H4 (cell line): ENCODE results near the gene MRPL27. TPM values are rescaled to one million over a fixed set of nuclear protein-coding genes. Genes with fewer than 3 reads are reported as not detected.
A peak's percentile ranks its signal among the peaks of the same experiment; 100 is the strongest.

Source experiments
- DNase-seq: peaks from one replicate; pipeline ENCODE4 v3.0.0-alpha.2; 2015; ENCODE audit warnings: low spot score
- total RNA-seq: library from RNA; depleted of rRNA; stranded (reverse); fragments of >200 nt; shearing (Covaris generic); gene quantifications from 2 replicates; pipeline ENCODE4 v1.2.3, GENCODE V29; 2014

MRPL27 gene
- total RNA-seq, 1 experiment from 2014 or later: 179 TPM

DNA sequence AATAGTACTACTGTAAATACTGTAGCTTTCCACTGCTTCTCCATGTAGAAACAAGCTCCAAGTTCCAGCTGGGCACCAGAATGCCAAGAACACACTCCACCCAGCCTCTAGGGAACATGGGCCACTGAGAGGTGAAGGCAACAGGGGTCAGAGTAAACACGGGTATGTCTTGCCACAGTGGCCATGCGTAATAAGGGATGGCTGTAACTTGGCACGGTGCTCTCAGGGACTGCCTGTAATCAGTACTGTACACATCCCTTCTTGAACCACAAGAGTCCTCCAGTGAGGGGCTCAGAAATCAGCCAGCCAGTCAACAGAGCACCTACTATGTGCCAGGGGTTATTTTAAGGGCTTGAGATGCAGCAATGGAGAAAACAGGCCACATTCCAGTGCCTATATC, 13.5 kb upstream of the MRPL27 start:
- no peak for DNase-seq

DNA sequence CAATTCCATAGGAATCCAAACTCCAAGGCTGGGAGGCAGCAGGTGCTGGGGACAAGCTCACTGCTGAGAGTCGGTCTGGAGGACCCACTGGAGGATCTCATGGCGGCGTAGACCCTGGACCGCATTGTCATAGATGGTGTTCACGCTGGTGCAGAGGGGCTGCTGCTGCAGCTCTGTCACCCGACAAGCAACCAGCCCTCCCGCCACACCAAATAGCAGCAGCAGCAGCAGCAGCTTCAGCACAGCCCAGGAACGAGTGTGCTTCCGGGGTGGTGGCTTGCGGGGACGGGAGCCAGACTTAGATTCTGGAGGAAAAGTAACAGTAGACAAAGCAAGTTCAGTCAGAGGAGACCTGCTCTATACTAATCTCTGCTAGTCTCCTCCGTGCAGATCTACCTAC, 9.9 kb upstream of the MRPL27 start:
- no peak for DNase-seq

- no peak for DNase-seq
Measured at GRCh38 chr17:50381920-50382319, 8.9 kb upstream of the MRPL27 start.

DNA sequence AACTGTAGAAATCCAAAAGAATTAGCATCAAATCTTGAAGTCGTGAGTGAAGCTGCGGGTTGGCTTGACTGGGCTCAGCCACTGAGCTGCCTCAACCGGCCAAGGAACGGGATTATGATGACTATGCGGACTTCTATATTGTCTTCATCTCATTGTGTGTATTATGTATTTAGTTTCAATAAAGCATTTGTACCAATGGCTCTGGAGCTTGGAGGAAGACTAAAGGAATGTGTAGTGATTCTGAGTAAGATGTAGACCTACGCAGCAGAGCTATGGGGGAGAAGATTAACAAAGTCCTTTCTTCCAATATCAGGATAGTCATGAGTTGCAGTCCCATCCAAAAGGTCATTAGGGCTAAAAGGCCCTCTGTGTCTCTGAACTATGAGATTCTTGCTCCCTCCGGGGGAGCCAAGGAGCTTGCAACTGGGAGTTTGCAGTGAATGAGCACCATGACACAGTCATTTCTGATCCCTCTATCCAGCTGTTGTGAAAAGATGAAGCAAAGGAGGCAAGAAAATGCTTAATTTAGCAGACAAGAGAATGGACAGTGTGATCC, 8.4 kb upstream of the MRPL27 start:
- DNase-seq: no peak

DNA sequence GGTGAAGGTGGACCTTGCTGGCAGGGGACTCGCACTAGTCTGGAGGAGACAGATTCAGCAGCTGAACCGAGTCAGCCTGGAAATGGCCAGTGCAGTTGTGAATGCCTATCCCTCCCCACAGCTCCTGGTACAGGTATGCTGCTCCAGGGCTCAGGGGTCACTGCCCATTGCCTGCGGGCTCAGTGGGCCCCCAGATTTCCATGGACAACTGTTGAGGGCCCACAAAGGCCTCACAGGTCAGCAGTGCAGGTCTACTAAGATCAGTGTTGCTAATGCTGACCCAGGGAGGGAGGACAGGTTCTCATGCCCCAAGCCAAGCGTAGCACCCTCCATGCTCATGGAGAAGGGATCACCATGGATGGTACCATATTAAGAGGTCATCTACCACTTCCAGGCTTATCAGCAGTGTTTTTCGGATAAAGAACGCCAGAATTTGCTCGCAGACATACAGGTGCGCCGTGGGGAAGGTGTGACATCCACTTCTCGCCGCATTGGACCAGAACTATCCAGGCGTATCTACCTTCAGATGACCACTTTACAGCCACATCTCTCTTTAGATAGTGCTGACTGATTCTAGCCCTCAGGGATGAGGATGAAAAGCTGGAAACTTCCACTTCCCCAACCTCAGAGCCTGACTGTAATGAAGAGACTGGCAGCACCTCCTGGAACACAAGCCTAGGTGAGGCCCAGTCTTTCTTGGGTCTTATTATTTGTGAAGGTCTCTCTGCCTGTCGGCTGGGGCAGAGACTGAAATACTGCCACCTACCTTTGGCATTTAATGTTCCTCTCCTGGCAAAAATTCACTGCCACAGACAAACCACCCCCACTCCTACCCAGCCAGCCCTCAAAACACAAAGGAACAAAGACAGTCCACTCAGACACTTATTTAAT, 7.6 kb upstream of the MRPL27 start:
- DNase-seq: no peak

DNA sequence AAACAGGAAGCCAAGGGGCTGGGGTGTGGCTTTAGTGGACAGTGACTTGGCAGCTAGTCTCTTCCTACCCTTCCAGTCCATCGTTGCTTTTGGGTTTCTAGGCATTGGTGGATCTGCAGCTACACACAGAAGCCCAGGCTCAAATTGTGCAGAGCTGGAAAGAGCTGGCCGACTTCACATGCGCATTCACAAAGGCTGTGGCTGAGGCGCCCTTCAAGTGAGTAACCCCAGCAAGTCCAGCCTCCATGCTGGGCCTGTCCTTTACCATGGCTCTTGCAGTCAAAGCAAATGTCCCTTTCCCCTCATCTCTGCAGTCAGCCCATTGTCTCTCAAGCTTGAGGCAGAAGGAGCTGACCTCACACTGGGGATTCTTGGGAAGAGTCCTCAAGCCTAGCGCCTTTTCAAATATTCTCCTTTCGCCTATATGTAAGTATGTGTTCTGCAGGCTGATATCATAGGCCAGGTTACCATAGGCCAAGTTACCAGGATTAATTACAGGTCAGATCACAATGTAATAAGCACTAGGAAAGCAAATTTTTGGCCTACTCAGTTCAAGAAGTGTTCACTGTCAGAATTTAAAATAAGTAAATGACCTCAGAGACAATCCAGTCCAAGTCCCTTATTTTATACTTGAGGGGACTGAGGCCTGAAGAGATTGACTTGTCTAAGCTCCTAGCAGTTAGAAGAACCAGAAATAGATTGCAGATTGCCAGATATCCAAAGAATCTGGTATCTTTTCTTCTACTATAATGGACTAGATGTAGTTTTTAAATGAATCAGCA, 6.6 kb upstream of the MRPL27 start:
- no peak for DNase-seq

- DNase-seq: no peak
Measured at GRCh38 chr17:50375858-50376538, 3.0 kb upstream of the MRPL27 start.

DNA sequence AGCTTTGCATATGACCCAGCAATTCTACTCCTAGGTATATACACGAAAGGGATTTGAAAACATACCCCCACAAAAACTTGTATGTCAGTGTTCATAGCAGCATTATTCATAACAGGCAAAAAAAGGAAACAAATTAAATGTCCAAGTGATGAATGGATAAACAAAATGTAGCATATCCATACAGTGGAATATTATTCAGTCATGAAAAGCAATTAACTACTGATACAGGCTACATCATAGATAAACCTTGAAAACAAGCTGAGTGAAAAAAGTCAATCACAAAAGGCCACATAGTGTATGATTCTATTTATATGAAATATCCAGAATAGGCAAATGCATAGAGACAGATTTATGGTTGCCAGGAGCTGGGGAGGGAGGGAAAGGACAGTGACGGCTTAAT, 721 bp upstream of the MRPL27 start:
- no peak for DNase-seq

GRCh38 chr17:50372222-50372757, 694 bp downstream of the MRPL27 start:
- no peak for DNase-seq

GRCh38 chr17:50371526-50371925, 1.5 kb downstream of the MRPL27 start:
- no peak for DNase-seq

GRCh38 chr17:50370052-50370451, 2.9 kb downstream of the MRPL27 start:
- DNase-seq: no peak

- DNase-seq: no peak
Measured at GRCh38 chr17:50367401-50367800, 5.6 kb downstream of the MRPL27 start.

GRCh38 chr17:50365649-50366393, 7.2 kb downstream of the MRPL27 start:
- DNase-seq: no peak

DNA sequence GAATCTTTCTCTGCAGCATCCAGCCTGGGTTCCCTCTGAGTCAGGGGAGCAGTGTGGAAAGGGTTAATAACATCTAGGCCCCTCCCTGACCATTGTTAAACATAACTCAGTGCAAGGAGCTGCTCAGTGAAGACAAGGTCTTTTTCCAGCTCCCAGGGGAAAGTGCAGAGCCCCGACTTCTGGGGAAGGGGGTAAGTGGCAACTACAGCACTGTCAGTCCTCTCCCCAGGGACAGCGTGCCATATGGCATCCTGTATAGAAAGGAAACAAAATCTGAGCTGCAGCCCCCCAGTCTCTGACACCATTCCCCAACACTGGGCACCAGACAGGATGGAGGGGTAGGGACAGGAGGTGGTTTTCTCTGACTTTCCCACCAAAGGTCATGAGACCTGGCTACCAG, 7.8 kb downstream of the MRPL27 start:
- DNase-seq: no peak

DNA sequence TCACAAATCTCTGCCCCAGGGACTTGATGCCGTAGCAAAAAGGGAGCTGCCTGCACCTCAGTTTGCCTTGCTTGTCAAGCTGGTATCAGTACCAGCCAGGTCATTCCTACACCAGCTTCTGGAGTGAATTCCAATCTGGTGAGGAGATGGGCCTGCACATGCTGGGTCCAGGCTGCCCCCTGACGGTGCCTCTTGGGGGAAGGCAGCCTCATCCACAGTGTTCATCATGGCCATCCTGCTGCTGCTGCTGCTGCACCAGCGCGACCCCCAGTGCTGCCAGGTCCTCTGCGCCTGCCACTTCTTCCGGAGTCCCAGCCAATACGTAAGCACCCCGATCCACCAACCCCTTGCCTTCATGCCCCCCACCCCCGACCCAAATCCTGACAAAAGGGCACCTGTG, 8.3 kb downstream of the MRPL27 start:
- no peak for DNase-seq

- no peak for DNase-seq
Measured at GRCh38 chr17:50364061-50364458, 8.9 kb downstream of the MRPL27 start.

DNA sequence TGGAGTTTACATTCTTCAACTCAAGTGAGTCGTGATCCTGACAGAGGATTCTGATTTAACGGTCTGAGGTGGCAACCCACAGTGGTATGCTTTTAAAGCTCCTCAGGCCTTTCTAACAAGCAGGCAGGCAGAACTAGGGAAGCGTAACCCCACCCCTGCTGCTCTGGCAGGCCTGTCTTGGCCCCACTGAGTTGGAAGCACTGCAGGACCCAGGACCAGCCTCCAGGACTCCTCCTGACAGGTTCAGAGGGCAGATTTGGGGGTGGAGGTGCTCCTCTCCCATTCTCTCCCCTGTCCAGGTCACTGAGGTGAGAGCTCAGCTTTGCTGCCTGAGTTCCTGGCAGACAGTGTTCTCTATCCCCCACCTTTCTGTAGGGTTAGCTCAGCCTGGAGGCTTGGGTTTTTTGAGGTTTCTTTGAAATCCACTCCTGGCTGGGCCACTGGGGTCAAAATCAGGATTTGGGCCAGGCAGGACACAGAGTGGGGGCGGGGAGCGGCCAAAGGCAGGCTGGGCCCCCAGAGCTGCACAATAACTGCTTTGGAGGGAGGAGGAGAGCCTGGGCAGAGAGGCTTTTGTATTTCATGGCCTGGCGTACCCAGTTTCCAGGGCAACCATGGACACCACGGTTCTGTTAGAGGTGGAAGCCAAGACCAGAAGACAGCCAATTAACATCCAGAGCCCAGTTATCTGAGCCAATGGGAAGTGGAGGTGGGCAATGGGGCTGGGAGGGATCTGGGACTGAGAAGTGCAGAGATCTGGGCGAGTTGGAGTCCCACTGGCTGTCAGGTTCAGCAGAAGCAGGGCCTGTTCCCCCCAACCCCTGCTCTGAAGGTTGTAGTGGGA, 9.5 kb downstream of the MRPL27 start:
- DNase-seq: no peak

- no peak for DNase-seq
Measured at GRCh38 chr17:50362661-50363060, 10.3 kb downstream of the MRPL27 start.

DNA sequence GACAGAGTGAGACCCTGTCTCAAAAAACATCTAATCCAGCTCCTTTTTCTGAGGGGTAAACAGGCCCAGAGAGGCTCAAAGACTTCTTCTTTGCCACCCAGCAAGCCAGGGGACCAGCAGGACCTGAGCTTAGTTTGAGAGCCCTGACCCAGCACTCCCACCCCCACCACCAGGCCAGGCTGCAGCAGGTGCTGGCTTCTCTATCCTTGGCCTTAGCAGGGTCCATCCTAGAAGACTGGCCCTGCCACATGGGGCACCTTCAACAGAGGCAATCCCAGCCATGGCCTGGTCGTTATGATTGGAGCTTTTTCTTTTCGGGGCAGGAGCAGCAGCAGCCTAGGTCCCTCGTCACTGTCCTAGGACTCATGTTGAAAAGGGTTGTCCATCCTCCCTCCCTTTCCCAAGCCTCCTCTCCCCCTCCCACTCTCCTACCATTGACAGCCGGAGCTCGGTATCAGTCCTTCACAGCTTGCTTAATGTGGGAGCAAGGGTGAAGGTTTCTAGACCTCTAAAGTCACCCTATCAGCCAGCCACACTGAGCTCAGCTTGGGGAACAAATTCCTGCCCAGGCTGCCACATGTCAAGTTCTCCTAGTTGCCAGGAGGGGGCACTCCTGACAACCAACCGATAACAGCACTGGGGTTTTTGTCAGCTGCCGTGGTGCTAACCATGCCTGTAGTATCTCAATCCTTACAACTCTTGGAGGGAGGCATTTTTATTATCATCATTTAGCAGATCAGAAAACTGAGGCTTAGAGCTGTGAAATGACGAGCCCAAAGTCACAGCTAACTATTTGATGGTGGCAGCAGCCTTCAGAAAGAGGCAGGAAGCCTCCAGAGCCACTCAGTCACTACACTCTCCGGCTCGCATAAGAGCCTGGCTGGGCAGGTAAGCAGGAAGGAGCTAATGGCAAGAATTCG, 11.2 kb downstream of the MRPL27 start:
- peak; percentile 67 for DNase-seq
